Activated T-cell treated with anti-CD3 and anti-CD28 coated beads for 1 hour (primary cell): ENCODE measurements around the gene SLCO4A1.

Experiments used
- DNase-seq: peaks from one replicate; pipeline ENCODE4 v3.0.0-alpha.2; 2020; ENCODE audit warnings: low read depth

SLCO4A1 gene

DNA sequence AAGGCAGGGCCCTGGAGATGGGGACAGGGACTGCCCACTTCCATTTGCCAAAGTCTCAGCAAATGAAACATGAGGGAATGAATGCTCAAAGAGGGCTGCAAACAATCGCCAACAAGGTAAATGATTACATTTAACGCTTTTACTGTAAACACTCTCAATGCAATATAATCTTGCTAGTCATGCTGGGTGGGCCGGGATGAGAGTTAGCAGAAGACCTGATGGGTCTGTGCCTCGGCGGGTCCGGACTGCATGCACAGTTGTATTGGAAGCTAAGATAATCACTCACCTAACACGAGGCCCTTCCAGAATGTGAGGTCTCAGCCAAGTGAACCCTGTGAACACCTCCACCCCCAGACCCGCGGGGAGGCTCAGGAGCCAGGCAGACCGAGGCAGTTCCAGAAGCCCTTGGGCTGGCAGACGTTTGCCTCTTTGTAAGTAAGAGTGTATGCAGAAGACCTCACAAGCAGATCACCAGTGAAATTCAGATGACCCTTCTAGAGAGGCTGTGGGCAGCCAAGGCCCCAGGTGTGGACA is 4.7 kb upstream of the SLCO4A1 start:
- DNase-seq, result no peak

DNA sequence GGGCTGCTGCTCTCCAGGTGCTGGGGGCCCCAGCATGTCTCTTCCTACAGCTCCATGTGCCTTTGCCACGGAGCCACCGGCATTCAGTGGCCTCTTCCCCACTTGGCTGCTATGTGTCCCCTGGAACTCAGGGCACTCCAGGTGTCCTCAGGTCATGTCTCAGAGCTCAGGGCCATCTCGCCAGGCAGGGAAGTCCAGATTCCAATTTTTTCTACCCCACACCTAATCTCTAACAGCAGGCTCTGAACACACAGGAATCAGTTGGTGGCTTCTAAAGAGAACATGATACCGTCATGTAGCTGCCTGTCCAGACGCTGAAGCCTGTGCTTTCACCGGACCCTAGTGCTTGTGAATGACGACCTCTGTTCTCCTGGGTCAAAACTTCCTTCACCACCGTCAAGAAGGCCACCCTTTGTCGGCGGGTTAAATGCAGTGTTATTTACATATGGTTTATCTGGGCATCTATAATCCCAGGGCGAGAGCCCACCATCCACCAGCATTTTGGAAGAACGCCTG is 4.2 kb upstream of the SLCO4A1 start:
- DNase-seq, result no peak

GRCh38 chr20:62638679-62639406 is 3.5 kb upstream of the SLCO4A1 start:
- DNase-seq, result no peak

DNA sequence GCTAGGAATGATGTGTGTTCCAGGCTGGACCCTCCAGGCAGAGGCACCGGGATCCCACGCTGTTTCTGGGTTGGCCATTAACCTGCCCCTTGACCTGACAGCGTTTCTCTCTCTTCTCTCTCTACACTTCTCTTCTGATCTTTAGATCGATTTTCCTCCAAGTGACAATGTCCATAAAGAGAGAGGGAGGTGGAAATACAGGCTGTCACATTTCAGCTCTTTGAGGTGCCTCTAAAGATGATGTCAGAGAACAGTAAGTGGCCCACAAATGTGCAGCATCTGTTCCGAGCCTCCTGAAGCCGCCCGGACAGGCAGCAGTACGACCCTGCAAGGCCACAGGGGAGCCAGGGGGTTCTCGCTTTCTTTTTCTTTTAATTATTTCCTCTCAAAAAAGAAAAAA is 2.5 kb upstream of the SLCO4A1 start:
- no peak for DNase-seq

DNA sequence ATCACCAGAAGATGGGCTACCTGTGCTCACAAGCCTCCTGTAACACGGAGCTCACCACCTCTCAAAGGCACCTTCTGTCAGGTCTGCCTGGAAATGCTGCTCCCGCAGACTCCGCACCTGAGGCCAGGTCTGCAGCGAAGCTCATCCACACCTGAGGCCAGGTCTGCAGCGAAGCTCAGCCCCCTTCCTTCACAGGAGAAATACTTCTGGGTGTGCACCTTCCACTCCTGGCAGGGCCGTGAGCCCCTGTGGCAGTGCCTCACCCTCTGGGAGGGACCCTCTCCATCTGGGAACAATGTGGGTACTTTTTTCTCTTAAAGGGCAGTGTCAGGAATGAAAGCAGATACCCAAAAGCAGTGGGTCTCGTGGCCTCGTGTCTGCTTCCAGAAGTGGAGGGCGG is 1.4 kb upstream of the SLCO4A1 start:
- DNase-seq, result no peak

- DNase-seq, result no peak
Measured at GRCh38 chr20:62641321-62642050, 817 bp upstream of the SLCO4A1 start.

DNA sequence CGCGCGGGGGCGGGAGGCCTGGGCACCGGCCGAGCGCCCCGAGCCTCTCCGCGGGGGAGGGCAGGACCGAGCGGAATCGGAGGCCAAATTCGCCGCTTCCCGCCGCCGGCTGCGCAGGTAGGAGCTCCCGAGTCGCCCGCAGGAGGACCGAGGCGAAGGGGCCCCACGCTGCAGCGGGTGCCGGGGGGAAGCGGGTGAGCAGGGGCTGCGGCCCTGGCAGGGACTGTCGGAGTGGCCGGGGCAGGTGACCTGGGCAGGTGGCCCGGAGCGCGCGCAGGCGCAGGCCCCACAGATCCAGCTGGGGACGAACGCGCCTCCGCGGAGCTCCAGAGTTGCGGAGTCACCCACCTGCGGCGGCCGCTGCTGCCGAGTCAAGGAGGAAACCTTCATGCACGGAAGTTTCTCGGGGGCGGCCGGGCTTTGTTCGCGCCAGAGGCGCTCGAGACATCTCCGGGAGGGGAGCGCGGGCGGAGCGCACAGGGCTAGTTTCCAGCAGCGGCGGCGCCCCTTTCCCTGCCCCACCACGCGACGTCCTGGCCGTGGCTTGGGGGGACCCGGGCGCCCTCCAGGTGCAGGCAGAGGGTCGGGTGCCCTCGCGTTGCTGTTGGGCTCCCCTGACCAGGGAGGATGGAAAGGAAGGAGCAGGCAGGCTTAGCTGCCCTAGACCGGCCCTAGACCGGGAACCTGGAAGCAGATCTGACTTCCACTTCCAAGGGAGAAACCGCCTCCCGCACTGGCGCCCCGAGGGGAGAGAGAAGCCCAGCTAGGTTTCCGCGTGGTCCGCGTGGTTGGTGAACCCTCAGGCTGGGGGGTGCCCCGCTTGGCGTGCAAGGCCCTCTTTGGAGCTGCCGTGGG is 590 bp downstream of the SLCO4A1 start:
- DNase-seq, result peak; percentile 52

DNA sequence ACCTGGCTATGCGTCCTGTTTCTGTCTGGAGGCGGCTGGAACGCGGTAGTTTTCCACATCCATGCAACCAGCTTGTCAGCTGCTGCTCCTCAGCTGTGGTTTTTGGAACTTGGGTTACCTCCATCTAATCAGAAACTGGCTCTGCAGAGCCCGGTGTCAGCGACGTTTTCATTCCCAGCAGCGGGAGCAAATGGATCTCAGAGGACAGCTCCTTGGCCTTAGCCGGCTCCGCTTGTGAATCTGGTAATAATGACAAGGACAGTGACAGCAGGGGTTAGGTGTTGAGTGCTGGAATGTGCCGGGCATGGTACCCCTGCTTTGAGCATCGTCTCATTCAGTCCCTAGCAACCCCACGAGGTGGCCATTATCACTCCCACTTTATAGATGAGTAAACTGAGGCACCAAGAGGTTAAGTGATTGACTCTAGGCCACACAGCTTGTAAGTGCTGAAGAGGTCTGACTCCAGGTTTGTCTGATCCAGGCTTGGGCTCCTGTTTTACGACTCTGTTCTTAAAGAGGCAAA is 1.3 kb downstream of the SLCO4A1 start:
- DNase-seq, result no peak

DNA sequence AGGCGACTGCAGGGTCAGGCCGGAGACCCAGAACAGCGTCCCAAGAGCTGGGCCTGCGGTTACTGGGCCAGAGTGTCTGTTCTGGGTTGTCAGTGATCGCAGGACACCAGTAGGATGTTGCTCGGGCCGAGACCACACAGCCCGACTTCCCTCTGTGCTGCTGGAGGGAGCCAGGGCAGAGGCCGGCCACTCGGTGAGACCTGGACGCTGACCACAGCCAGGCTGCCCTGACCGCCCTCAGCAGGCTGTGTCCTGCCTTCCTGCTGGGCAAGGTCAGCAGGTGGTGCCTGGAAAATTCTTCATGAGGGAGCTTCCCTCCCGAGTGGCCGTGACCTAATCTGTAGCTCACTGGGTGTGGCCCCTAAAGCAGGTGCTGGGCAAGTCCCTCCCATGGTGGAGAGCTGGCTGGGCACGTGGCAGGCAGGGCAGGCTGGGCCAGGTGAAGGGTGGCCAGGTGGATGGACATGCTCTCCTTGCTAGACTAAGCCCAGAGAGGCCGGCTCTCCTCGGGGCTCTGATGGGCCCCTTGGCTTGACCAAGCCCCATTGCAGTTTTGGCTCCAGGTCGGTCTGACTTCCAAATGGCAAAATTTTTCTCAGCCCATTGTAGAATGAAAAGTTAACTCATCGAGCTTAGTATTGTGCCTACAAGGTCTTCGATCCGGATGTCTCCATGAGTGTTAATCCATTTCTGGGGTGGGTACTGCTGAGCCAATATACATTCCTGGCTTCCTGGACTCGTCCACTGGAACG is 1.9 kb downstream of the SLCO4A1 start:
- DNase-seq, result no peak

- no peak for DNase-seq
Measured at GRCh38 chr20:62644802-62645496, 2.6 kb downstream of the SLCO4A1 start.

- DNase-seq, result no peak
Measured at GRCh38 chr20:62645613-62646012, 3.3 kb downstream of the SLCO4A1 start.

GRCh38 chr20:62646851-62647520 is 4.7 kb downstream of the SLCO4A1 start:
- DNase-seq, result no peak

DNA sequence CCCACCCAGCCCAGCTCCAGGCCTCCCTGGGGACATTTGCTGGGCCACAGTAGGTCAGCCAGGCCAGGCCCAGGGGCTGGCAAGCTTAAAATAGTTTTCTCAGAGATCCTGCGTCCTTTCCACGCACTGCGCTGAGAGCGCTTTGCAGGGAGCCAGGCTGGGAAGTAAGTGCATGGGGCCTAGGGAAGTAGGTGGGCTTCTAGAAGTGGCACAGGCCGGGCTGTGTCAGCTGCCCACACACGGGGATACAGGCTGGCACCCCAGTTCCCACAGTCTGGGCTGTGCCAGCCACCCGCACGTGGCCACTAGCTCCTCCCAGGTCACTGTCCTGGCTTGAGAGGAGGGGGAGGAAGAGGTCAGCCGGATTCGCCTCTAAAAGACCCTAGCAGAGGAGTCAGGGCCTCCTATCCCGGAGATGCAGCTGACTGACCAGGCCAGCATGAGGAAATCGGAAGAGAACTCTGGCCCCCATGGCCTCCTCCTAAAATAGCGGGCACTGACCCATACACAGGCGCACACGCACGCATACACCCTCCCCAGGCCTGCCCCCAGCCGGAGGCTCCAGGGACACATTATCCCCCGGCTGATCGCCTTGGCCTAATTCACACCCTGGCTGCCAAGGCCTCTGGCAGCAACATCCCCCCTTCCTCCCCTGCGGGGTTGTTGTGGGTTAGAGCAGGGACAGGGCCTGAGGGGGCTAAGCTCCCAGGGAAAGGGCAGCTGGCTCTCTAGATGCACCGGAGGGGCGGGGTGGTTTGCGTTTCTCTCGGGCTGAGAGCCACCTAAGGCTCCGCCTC is 5.4 kb downstream of the SLCO4A1 start:
- DNase-seq, result no peak

GRCh38 chr20:62648318-62648995 is 6.2 kb downstream of the SLCO4A1 start:
- no peak for DNase-seq

DNA sequence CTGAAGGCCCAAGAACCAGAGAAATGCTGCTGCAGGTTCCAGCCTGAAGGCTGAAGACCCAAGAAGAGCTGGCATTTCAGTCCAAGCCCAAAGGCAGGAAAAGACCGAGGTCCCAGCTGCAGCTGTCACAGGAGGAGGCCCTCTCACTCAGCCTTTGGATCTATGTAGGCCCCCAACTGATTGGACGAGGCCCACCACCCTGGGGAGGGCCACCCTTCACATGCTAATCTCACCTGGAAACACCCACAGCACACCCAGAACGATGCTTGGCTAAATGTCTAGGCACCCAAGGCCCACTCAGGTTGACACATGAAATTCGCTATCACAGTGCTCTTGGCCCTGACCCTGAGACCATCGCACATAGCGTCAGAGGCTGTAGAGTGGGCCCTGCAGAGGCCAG is 6.8 kb downstream of the SLCO4A1 start:
- DNase-seq, result no peak

DNA sequence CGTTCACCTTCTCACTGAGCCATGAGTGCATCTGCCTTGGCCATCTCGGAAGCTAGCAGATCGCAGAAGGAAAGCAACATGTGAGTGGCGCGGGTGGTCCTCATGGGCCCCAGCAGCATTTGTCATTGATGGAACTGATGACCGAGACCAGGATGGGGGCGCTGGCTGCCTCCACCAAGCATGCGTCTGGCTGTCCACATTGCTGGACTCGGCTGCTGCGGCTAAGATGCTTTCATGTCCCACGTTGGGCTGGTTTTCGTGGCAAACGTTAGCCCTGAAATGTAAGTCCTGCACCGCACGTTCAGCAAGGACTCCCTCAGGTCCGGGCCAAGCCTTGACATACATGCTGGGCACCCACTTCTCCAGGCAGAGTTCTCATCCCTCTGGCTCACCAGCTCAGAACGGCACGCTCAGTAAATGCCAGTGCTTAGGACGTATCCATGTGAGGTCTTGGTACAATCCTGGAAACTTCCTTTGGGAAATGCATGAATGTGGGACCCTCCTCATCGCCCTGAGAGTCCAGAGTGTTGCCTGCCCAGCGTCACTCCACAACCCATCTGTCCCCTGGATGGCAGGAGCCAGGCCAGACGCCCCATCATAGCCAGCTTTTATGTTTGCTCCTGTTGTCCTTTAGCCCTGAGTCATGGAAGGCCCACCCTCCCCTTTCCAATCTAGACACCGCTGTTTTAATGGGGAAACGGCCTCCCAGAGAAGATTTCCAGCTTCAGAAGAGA is 8.4 kb downstream of the SLCO4A1 start:
- no peak for DNase-seq

GRCh38 chr20:62651285-62652021 is 9.2 kb downstream of the SLCO4A1 start:
- DNase-seq, result peak; percentile 76
